Stimulated activated CD4-positive, alpha-beta T cell treated with anti-CD3 and anti-CD28 coated beads, Interleukin-12 subunit alpha, Interleukin-12 subunit beta, amount 100 ng/mL, for 24 hours (primary cell): ENCODE measurements around the gene VPS41.
A peak's percentile ranks its signal among the peaks of the same experiment; 100 is the strongest.
"Not testable (repeated sequence)": the region's sequence is repeated elsewhere in the genome, so short reads cannot be mapped to it uniquely, and the experiment has no call there.

Experiments used
- DNase-seq, 2 experiments: peaks; one replicate each; pipeline ENCODE4 v3.0.0-alpha.2; 2020; ENCODE audit warnings: low read depth in 2 of 2

Gene VPS41

GRCh38 chr7:38908759-38909335 lies at the start of gene VPS41:
VPS41 (minus strand) TSS chr7:38909191; CDS start chr7:38909174, 17 bp downstream.
- DNase-seq, result peak; percentile 48 to 62

GRCh38 chr7:38955892-38956291 lies 46.9 kb upstream of the VPS41 start:
- DNase-seq, result no peak

DNA sequence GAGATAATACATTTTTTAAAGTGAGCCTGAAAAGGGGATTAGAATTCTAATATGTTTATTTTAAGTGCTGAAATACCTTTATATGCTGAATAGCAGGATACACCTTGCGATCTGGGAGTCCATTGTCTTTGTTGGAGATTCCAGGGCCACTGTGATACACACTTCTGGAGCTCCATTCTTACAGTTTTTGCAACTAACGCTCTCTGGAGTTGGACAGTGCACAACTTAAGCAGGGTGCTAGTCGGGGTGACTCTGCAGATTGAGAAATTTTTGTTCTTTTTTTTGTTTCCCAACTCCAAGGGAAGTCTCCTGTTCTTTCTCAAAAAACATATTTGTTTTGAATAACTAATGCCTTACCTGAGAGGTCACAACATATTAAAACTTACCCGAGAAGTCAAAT lies 45.0 kb upstream of the VPS41 start:
- DNase-seq, result no peak

GRCh38 chr7:38953227-38953626 lies 44.2 kb upstream of the VPS41 start:
- DNase-seq, result no peak

GRCh38 chr7:38951213-38951612 lies 42.2 kb upstream of the VPS41 start:
- DNase-seq, result no peak

DNA sequence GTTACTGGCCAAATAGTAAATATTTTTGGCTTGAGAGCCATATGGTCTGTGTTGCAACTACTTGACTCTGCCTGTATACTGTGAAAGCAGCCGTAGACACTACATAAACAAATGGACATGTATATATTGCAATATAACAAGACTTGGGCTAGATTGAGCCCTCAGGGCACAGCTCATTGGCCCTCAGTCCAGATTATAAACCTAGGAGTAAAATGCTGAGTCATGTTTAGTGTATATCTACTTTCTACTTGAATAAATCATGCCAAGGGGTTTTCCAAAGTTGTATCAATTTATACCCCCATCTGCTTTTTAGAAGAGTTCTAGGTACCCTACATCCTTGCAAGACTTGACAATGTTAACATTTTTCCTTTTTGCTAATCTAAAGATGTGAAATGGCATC lies 41.3 kb upstream of the VPS41 start:
- no peak for DNase-seq

- DNase-seq, result not testable (repeated sequence)
Observed at GRCh38 chr7:38947541-38947940, 38.5 kb upstream of the VPS41 start.

- no peak for DNase-seq
Observed at GRCh38 chr7:38942431-38943051, 33.5 kb upstream of the VPS41 start.

GRCh38 chr7:38940774-38941173 lies 31.8 kb upstream of the VPS41 start:
- DNase-seq, result no peak

GRCh38 chr7:38938589-38938988 lies 29.6 kb upstream of the VPS41 start:
- DNase-seq, result no peak

DNA sequence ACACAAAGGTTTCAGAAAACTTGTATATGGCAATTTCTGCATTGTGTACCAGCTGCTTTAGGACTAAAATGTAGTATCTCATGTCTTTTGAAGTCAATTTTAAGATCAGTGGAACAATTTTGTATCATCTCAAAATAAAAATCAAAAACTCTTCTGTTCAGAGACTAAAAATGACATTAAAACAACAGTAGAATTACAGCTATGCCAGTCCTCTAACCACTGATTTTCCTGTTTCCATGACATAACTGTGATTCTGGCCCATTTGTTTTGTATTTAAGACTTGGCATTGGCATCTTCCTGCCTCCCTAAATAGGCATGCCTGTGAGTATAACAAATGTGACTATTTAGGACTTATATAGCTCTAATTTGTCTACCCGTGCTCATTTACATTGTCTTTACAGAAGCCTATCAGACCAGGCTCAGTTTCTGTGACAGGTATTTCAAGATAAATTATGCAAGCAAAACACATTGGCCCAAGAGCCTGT lies 29.1 kb upstream of the VPS41 start:
- DNase-seq, result no peak

DNA sequence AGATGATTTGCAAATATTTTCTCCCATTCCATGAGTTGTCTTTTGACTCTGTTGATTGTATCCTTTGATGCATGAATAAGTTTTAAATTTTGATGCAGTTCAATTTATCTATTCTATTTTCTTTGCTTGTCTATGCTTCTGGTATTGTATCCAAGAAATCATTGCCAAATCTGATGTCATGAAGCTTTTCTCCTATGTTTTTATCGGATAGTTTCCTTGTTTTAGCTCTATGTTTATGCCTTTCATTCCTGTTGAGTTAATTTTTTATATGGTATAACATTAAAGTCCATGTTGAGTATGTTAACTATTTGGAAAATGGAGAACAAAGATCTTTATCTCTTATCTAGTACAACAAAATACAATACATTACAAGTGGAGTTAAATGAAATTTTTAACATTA lies 27.6 kb upstream of the VPS41 start:
- DNase-seq, result no peak

DNA sequence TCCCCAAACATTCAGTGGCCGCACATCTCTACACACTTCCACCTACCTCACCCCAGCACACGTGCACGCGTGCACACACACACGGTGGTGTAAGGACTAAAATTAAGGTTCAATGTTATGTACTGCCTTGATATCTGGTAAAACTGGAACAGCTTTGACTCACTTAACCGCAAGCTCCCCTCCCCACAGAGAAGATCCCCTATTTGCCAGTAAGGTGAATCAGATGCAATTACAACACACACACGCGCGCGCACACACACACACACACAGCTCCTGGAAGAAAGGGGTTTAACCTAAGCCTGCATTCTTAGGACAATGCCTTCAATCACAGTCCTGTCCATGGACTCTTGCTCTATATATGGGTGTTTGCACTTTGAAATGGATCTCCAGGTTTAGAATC lies 25.5 kb upstream of the VPS41 start:
- DNase-seq, result no peak

DNA sequence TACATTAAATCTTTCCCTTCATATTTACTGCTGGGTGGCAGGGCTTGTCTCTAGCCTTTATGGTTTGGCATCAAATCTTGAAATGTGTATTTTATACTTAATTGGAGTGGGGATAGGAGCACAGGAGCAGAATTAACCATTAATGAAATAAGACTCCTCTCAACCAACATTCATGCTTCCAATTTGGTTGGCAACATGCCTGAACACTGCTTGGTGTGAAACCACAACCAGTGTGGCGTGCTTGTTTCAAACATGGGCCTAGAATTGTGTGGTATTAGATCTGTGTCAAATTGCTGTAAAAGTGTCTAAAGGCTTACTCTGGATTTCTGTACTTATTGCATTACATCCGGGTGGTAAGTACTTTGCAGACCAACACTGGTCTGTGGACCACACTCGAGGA lies 25.1 kb upstream of the VPS41 start:
- DNase-seq, result no peak

DNA sequence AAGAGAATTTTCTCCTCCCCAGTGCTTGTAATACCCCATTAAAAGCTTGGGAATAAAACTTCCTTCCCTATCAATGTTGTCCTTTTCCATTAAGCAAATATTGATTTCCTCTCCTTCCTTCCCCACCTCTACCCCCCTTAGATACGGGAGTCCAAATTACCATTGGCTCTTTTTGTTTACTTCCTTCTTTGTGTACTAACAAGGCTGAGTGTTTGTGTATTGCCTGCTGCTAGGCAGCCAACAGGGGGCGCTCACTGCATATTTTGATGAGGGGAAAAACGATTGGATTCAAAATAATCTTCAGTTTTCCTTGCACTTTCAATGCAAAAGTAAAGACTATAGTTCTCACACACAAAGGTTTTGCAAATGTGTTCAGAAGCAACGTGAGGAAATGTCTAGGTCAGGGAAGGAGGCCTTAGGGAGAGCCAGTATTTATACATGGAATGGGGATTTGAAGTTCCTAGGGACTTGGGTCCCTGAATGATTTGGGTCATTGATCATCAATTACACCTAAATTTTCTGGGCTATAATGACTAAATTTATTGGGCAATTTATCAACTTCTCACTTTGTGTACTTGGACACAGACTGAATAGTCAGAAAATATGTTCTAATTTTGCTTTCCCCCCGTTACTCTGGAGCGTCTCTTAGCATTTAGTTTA lies 23.6 kb upstream of the VPS41 start:
- DNase-seq, result peak; percentile 7 to 57

DNA sequence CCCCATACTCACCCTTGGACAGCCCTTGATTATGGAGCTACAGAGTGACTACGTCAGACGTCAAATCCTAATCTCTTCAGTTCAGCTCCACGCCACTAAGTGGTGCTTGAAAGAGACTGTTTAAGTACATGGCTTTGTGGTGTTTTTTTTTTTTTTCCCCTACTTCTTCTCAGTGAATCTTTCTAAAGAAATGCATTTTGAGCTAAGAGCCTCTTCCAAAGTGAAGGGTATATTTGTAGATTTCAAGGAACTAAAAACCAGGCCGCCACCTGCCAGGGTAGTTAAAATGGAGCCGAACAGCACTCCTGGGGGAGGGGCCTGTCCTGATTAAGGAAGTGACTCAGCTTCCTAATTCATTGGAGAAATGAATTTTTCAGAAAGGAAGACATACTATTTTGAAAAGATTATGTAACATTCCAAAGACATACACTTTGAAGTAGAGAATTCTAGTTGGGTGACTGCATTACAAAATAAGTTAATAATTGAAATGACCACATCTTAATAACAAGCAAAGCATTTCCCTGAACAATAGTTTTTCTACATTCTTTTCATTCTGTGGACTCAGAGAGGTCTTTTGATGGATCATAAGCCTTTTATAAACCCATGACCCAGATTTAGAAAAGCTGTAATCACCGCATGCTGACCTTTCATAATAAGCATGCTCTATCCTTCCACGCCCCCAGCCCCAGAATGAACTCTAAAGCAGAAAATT lies 20.6 kb upstream of the VPS41 start:
- no peak for DNase-seq

GRCh38 chr7:38928506-38928905 lies 19.5 kb upstream of the VPS41 start:
- no peak for DNase-seq

- DNase-seq, result no peak
Observed at GRCh38 chr7:38927751-38928150, 18.8 kb upstream of the VPS41 start.

- DNase-seq, result no peak
Observed at GRCh38 chr7:38920731-38921130, 11.7 kb upstream of the VPS41 start.

GRCh38 chr7:38916396-38916795 lies 7.4 kb upstream of the VPS41 start:
- no peak for DNase-seq

DNA sequence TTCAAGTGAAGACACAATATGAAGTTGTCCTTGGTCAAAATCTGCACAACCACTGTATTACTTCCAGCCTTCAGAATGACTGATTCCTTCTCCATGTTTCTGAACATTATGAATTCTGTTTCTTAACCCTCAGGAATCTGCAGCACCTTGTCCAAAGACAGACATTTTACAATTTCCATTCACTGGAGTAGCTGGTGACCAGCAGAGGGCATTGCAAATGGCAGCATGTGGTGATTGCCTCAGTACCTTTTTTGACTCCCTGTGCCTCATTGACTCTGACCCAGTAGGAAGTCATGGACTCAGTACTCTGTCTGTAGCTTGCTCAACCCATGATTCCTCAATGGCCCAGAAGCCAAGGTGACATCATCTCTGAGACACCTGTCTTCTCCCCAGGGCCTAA lies 879 bp upstream of the VPS41 start:
- DNase-seq, result no peak

- no peak for DNase-seq
Observed at GRCh38 chr7:38907766-38908165, 1.2 kb downstream of the VPS41 start.

- DNase-seq, result no peak
Observed at GRCh38 chr7:38907066-38907465, 1.9 kb downstream of the VPS41 start.
